Cardiac muscle cell (in vitro differentiated cells and primary cell): ENCODE data around the gene RBM39. TPM values are rescaled to one million over a fixed set of nuclear protein-coding genes. Genes with fewer than 3 reads are reported as not detected.
"Not testable (repeated sequence)": the region's sequence is repeated elsewhere in the genome, so short reads cannot be mapped to it uniquely, and the experiment has no call there.

Experiments used
- DNase-seq, 2 donors: peaks; one replicate each; pipeline versions ENCODE4 v3.0.0 to v3.0.0-alpha.2; 2010 to 2017; ENCODE audit warnings: low read depth in 1 of 2, low spot score in 1 of 2
- H3K27ac ChIP-seq: fragments of 200-600 bp; sonication (generic); 2 replicates; pipeline ENCODE4 v1.5.1; 2016
- H3K27me3 ChIP-seq: fragments of 200-600 bp; sonication (generic); 2 replicates; pipeline ENCODE4 v1.6.0; 2016; ENCODE audit warnings: control low read depth
- H3K36me3 ChIP-seq: fragments of 200-600 bp; sonication (generic); 2 replicates; pipeline ENCODE4 v1.5.1; 2016; ENCODE audit warnings: control low read depth
- H3K4me1 ChIP-seq: fragments of 200-600 bp; sonication (generic); 2 replicates; pipeline ENCODE4 v1.8.1; 2017; ENCODE audit warnings: low read depth, mild to moderate bottlenecking, mixed run types
- H3K4me3 ChIP-seq: fragments of 200-600 bp; sonication (generic); 2 replicates; pipeline ENCODE4 v1.5.1; 2016; ENCODE audit warnings: mild to moderate bottlenecking
- H3K9me3 ChIP-seq: fragments of 200-600 bp; sonication (generic); 2 replicates; pipeline ENCODE4 v1.5.1; 2017; ENCODE audit warnings: low read depth, mild to moderate bottlenecking, control low read depth
- CTCF ChIP-seq: IDR thresholded peaks from 2 replicates; pipeline ENCODE4 v1.5.1; 2012; ENCODE audit warnings: low read depth, mild to moderate bottlenecking, low read length
- polyA plus RNA-seq: library from polyadenylated mRNA; unstranded; fragments of >200 nt; fragmentation: Nextera tagmentation; extraction: Ambion mirVana; gene quantifications from 2 replicates; pipeline ENCODE4 v1.2.1, GENCODE V29; 2016
- total RNA-seq: library from RNA; depleted of rRNA; stranded (reverse); fragments of >200 nt; gene quantifications from 2 replicates; pipeline ENCODE4 v1.2.3, GENCODE V29; 2016

The RBM39 gene
- total and polyA plus RNA-seq, 2 experiments from 2014 or later: 202 to 299 TPM

GRCh38 chr20:35771367-35771688, 29.3 kb upstream of the RBM39 start:
- H3K4me3 ChIP-seq: no peak overlapping the region
- peaks cover 3% of the 10 kb centered on the region for H3K36me3 ChIP-seq
- H3K27ac ChIP-seq: peak overlapping the region; percentile 86
- H3K4me1 ChIP-seq: peaks cover 21% of the 10 kb centered on the region
- no peak for DNase-seq
- H3K9me3 ChIP-seq: no peaks in the 10 kb centered on the region
- no peak for TF ChIP-seq CTCF
- no peaks in the 10 kb centered on the region for H3K27me3 ChIP-seq

- no peak for TF ChIP-seq CTCF
- H3K9me3 ChIP-seq: no peaks in the 10 kb centered on the region
- DNase-seq: peak; percentile 72 to 98
- no peaks in the 10 kb centered on the region for H3K36me3 ChIP-seq
- no peak overlapping the region for H3K4me3 ChIP-seq
- H3K4me1 ChIP-seq: peaks cover 20% of the 10 kb centered on the region
- H3K27ac ChIP-seq: peak overlapping the region; percentile 86
- no peaks in the 10 kb centered on the region for H3K27me3 ChIP-seq
Observed at GRCh38 chr20:35768731-35769664, 26.9 kb upstream of the RBM39 start.

- DNase-seq: peak in 1 of 2 donors; percentile 73
- no peaks in the 10 kb centered on the region for H3K36me3 ChIP-seq
- no peak overlapping the region for H3K4me3 ChIP-seq
- H3K27ac ChIP-seq: peak overlapping the region; percentile 57
- H3K4me1 ChIP-seq: peaks cover 14% of the 10 kb centered on the region
- no peak for TF ChIP-seq CTCF
- no peaks in the 10 kb centered on the region for H3K9me3 ChIP-seq
- no peaks in the 10 kb centered on the region for H3K27me3 ChIP-seq
Observed at GRCh38 chr20:35767683-35768481, 25.8 kb upstream of the RBM39 start.

- no peak overlapping the region for H3K4me3 ChIP-seq
- no peaks in the 10 kb centered on the region for H3K36me3 ChIP-seq
- H3K9me3 ChIP-seq: no peaks in the 10 kb centered on the region
- H3K4me1 ChIP-seq: peaks cover 14% of the 10 kb centered on the region
- no peak overlapping the region for H3K27ac ChIP-seq
- H3K27me3 ChIP-seq: no peaks in the 10 kb centered on the region
- DNase-seq: no peak
- TF ChIP-seq CTCF: no peak
Observed at GRCh38 chr20:35766843-35767242, 24.8 kb upstream of the RBM39 start.

GRCh38 chr20:35764936-35765335, 22.9 kb upstream of the RBM39 start:
- not testable (repeated sequence) for DNase-seq, H3K27me3 ChIP-seq, H3K27ac ChIP-seq, H3K9me3 ChIP-seq, H3K4me3 ChIP-seq, H3K36me3 ChIP-seq
- peaks cover 14% of the 10 kb centered on the region for H3K4me1 ChIP-seq

GRCh38 chr20:35762461-35762860, 20.4 kb upstream of the RBM39 start:
- Histone ChIP-seq H3K9me3 (no peaks in the 10 kb centered on the region), H3K27me3 (no peaks in the 10 kb centered on the region), H3K4me1 (peaks cover 4% of the 10 kb centered on the region), H3K4me3 (no peak overlapping the region), H3K36me3 (no peaks in the 10 kb centered on the region), H3K27ac (peak overlapping the region; percentile 24)
- DNase-seq: no peak
- no peak for TF ChIP-seq CTCF

GRCh38 chr20:35761548-35761947, 19.5 kb upstream of the RBM39 start:
- not testable (repeated sequence) for DNase-seq, H3K4me1 ChIP-seq, H3K4me3 ChIP-seq, H3K9me3 ChIP-seq, H3K27me3 ChIP-seq, H3K36me3 ChIP-seq, H3K27ac ChIP-seq
